HUES48 (cell line): ENCODE results near the gene TUBA4B.
A peak's percentile ranks its signal among the peaks of the same experiment; 100 is the strongest.

Experiments used
- H3K27ac ChIP-seq: one replicate; pipeline ENCODE4 v1.7.0; 2013; ENCODE audit warnings: low read depth, low read length, inconsistent platforms
- H3K27me3 ChIP-seq: 2 replicates; pipeline ENCODE4 v1.6.1; 2013; ENCODE audit warnings: mild to moderate bottlenecking, low read length; ENCODE audit not compliant: control insufficient read depth, insufficient read depth
- H3K36me3 ChIP-seq: 2 replicates; pipeline ENCODE4 v1.6.1; 2013; ENCODE audit warnings: low read length; ENCODE audit not compliant: control insufficient read depth, insufficient read depth
- H3K4me1 ChIP-seq: 2 replicates; pipeline ENCODE4 v1.6.1; 2013; ENCODE audit warnings: mild to moderate bottlenecking, low read length; ENCODE audit not compliant: control insufficient read depth, insufficient read depth
- H3K4me3 ChIP-seq: 2 replicates; pipeline ENCODE4 v1.5.1; 2013; ENCODE audit warnings: mild to moderate bottlenecking, low read depth, low read length
- H3K9ac ChIP-seq: 2 replicates; pipeline ENCODE4 v1.6.1; 2013; ENCODE audit warnings: mild to moderate bottlenecking, low read depth, low read length, moderate library complexity
- H3K9me3 ChIP-seq: 2 replicates; pipeline ENCODE4 v1.6.1; 2013; ENCODE audit warnings: low read length; ENCODE audit not compliant: control insufficient read depth, insufficient read depth

The TUBA4B gene

GRCh38 chr2:219287580-219288265, 34.7 kb downstream of the TUBA4B start:
- Histone ChIP-seq H3K9me3 (no peaks in the 10 kb centered on the region; the same call in 1 of the 2 replicates), H3K36me3 (peaks cover 17% of the 10 kb centered on the region), H3K4me1 (peaks cover 7% of the 10 kb centered on the region; the same call in 1 of the 2 replicates), H3K9ac (no peak overlapping the region), H3K4me3 (no peak overlapping the region), H3K27ac (no peak overlapping the region), H3K27me3 (no peaks in the 10 kb centered on the region)

GRCh38 chr2:219289195-219289536, 36.1 kb downstream of the TUBA4B start:
- Histone ChIP-seq H3K9me3 (no peaks in the 10 kb centered on the region; the same call in 1 of the 2 replicates), H3K27ac (no peak overlapping the region), H3K4me1 (peaks cover 7% of the 10 kb centered on the region; the same call in 1 of the 2 replicates), H3K36me3 (peaks cover 8% of the 10 kb centered on the region; the same call in 1 of the 2 replicates), H3K4me3 (no peak overlapping the region), H3K27me3 (peaks cover 6% of the 10 kb centered on the region; the same call in 1 of the 2 replicates), H3K9ac (no peak overlapping the region)

- no peaks in the 10 kb centered on the region; the same call in 1 of the 2 replicates for H3K9me3 ChIP-seq
- H3K36me3 ChIP-seq = peaks cover 5% of the 10 kb centered on the region; the same call in 1 of the 2 replicates
- H3K9ac ChIP-seq = no peak overlapping the region
- no peak overlapping the region for H3K4me3 ChIP-seq
- H3K4me1 ChIP-seq = peaks cover 7% of the 10 kb centered on the region; the same call in 1 of the 2 replicates
- H3K27me3 ChIP-seq = peaks cover 6% of the 10 kb centered on the region; the same call in 1 of the 2 replicates
- H3K27ac ChIP-seq = no peak overlapping the region
These were observed 36.7 kb downstream of the TUBA4B start for GRCh38 chr2:219289537-219290361.

GRCh38 chr2:219290381-219291171, 37.5 kb downstream of the TUBA4B start:
- peaks cover 13% of the 10 kb centered on the region for H3K27me3 ChIP-seq
- no peak overlapping the region for H3K9ac ChIP-seq
- peaks cover 9% of the 10 kb centered on the region; the same call in 1 of the 2 replicates for H3K4me1 ChIP-seq

GRCh38 chr2:219291394-219291793, 38.4 kb downstream of the TUBA4B start:
- H3K4me3 ChIP-seq = no peak overlapping the region
- H3K27ac ChIP-seq = no peak overlapping the region
- peaks cover 20% of the 10 kb centered on the region for H3K27me3 ChIP-seq
- no peaks in the 10 kb centered on the region for H3K36me3 ChIP-seq
- H3K9me3 ChIP-seq = no peaks in the 10 kb centered on the region; the same call in 1 of the 2 replicates
- H3K4me1 ChIP-seq = peaks cover 4% of the 10 kb centered on the region; the same call in 1 of the 2 replicates
- H3K9ac ChIP-seq = no peak overlapping the region

More at GRCh38 chr2:219290381-219291171, 37.5 kb downstream of the TUBA4B start:
- no peaks in the 10 kb centered on the region for H3K36me3 ChIP-seq
- no peak overlapping the region for H3K27ac ChIP-seq
- no peak overlapping the region for H3K4me3 ChIP-seq
- H3K9me3 ChIP-seq = no peaks in the 10 kb centered on the region; the same call in 1 of the 2 replicates

DNA sequence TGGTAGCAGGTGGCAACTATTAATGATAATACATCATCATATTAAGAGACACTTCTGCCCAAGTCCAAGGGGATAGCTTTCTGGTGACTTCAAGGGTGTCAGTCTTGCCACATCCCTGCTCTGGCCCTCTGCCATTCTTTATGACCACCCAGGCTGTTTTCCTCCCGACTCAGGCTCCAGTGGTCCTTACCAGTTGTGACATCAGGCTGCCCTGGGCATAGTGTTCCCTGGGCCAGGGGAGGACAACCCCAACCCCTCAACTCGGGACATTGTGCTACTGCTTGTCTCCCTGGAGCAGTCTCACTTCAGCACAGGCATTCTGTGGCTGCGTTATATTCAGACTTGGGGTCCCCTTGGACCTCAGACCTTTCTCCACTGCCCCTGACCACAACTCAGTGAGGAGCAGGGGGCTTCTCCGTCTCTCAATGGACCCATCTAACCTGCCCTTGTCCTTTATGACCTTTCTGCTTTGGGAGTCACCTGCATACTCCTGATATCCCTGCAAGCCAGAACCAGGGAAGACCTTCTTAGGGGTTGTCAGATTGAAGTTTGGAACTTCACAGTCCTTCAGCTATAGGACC, 39.0 kb downstream of the TUBA4B start:
- Histone ChIP-seq H3K27me3 (peaks cover 20% of the 10 kb centered on the region), H3K4me1 (peaks cover 3% of the 10 kb centered on the region; the same call in 1 of the 2 replicates), H3K4me3 (no peak overlapping the region), H3K9ac (no peak overlapping the region), H3K9me3 (no peaks in the 10 kb centered on the region; the same call in 1 of the 2 replicates), H3K36me3 (no peaks in the 10 kb centered on the region), H3K27ac (no peak overlapping the region)

- Histone ChIP-seq H3K9me3 (no peaks in the 10 kb centered on the region; the same call in 1 of the 2 replicates), H3K4me1 (peaks cover 3% of the 10 kb centered on the region; the same call in 1 of the 2 replicates), H3K36me3 (no peaks in the 10 kb centered on the region), H3K9ac (no peak overlapping the region), H3K4me3 (no peak overlapping the region), H3K27ac (no peak overlapping the region), H3K27me3 (peaks cover 20% of the 10 kb centered on the region)
These were observed 39.6 kb downstream of the TUBA4B start for GRCh38 chr2:219292616-219293015.

DNA sequence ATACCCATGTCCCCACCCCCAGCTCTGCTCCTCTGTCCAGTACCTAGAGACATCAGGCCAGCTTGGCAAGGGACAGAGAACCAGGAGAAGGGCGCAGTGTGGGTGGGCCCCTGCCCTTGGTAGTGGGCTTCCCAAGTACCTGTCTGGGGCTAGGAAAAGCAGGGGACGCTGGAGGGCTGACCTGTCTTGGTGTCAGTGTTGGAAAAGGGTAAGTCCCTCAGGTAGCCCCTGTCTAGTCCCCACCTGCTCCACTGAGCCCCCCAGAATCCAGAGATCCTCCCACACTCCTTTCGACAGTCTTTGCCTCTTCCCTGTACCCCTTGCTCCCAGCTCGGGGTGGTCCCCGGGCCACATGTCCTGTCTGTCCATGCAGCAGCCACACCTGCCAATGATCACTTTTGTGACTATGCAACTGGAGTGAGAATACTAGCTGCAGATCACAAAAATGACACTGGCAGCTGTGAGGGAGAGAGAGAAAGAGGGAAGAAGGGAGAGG, 40.7 kb downstream of the TUBA4B start:
- Histone ChIP-seq H3K36me3 (no peaks in the 10 kb centered on the region), H3K27me3 (peaks cover 20% of the 10 kb centered on the region), H3K4me1 (peaks cover 3% of the 10 kb centered on the region; the same call in 1 of the 2 replicates), H3K9ac (no peak overlapping the region), H3K27ac (no peak overlapping the region), H3K9me3 (no peaks in the 10 kb centered on the region; the same call in 1 of the 2 replicates), H3K4me3 (peak overlapping the region; percentile 97)

- H3K4me3 ChIP-seq = peak overlapping the region; percentile 97
- peak overlapping the region; percentile 85 for H3K9ac ChIP-seq
- peak overlapping the region; percentile 16 for H3K27ac ChIP-seq
- H3K4me1 ChIP-seq = peaks cover 6% of the 10 kb centered on the region
- peaks cover 27% of the 10 kb centered on the region for H3K27me3 ChIP-seq
- no peaks in the 10 kb centered on the region for H3K36me3 ChIP-seq
- no peaks in the 10 kb centered on the region; the same call in 1 of the 2 replicates for H3K9me3 ChIP-seq
These were observed 41.6 kb downstream of the TUBA4B start for GRCh38 chr2:219294356-219295351.
